OCI-LY1 (cell line): Measurements from ENCODE around the gene ALKBH1.

Source experiments
- H2AFZ ChIP-seq: fragments of 200-600 bp; sonication (generic), shearing (Covaris generic); 2 replicates; pipeline ENCODE4 v1.6.0; 2014; ENCODE audit warnings: antibody characterized with exemption, mild to moderate bottlenecking, low read length
- H3F3A ChIP-seq: fragments of 200-600 bp; sonication (generic), shearing (Covaris generic); 2 replicates; pipeline ENCODE4 v1.6.0; 2014; ENCODE audit warnings: mild to moderate bottlenecking, antibody characterized with exemption, low read length, moderate library complexity; ENCODE audit not compliant: insufficient read depth
- H3K27ac ChIP-seq: fragments of 200-600 bp; sonication (generic); 2 replicates; pipeline ENCODE4 v1.5.1; 2014; ENCODE audit warnings: low read length, mixed run types, mild to moderate bottlenecking, low read depth; ENCODE audit not compliant: poor library complexity, severe bottlenecking
- H3K27me3 ChIP-seq: fragments of 200-600 bp; sonication (generic); 2 replicates; pipeline ENCODE4 v1.6.0; 2014; ENCODE audit warnings: antibody characterized with exemption, mild to moderate bottlenecking, low read length, moderate library complexity; ENCODE audit not compliant: insufficient read depth
- H3K36me3 ChIP-seq: fragments of 200-600 bp; sonication (generic); 2 replicates; pipeline ENCODE4 v1.6.1; 2014; ENCODE audit warnings: mild to moderate bottlenecking, antibody characterized with exemption, low read length, moderate library complexity, mixed read lengths; ENCODE audit not compliant: insufficient read depth
- H3K4me1 ChIP-seq: fragments of 200-600 bp; sonication (generic); 2 replicates; pipeline ENCODE4 v1.5.1; 2014; ENCODE audit warnings: mild to moderate bottlenecking, low read length, moderate library complexity; ENCODE audit not compliant: insufficient read depth, severe bottlenecking
- H3K4me2 ChIP-seq: fragments of 200-600 bp; sonication (generic), shearing (Covaris generic); 2 replicates; pipeline ENCODE4 v1.6.1; 2014; ENCODE audit warnings: low read length
- H3K4me3 ChIP-seq: fragments of 200-600 bp; sonication (generic); 2 replicates; pipeline ENCODE4 v1.5.1; 2014; ENCODE audit warnings: low read length, low read depth, mild to moderate bottlenecking, mixed read lengths; ENCODE audit not compliant: poor library complexity, severe bottlenecking
- H3K79me2 ChIP-seq: fragments of 200-600 bp; shearing (Covaris generic); 2 replicates; pipeline ENCODE4 v1.6.1; 2016; ENCODE audit warnings: mixed run types, low read length, mixed read lengths; ENCODE audit not compliant: insufficient read depth
- H3K9ac ChIP-seq: fragments of 200-600 bp; sonication (generic), shearing (Covaris generic); 2 replicates; pipeline ENCODE4 v1.6.1; 2014; ENCODE audit warnings: mild to moderate bottlenecking, low read length, mixed read lengths
- H3K9me2 ChIP-seq: fragments of 200-600 bp; sonication (generic), shearing (Covaris generic); 2 replicates; pipeline ENCODE4 v1.6.1; 2014; ENCODE audit warnings: low read depth, mild to moderate bottlenecking, low read length, mixed read lengths
- H3K9me3 ChIP-seq: fragments of 200-600 bp; shearing (Covaris generic); 2 replicates; pipeline ENCODE4 v1.6.1; 2014; ENCODE audit warnings: low read length, mixed read lengths
- H4K20me1 ChIP-seq: fragments of 200-600 bp; sonication (generic), shearing (Covaris generic); 2 replicates; pipeline ENCODE4 v1.6.0; 2016; ENCODE audit warnings: mild to moderate bottlenecking, low read length; ENCODE audit not compliant: insufficient read depth
- CTCF ChIP-seq: fragments of 200-600 bp; sonication (generic), shearing (Covaris generic); IDR thresholded peaks from 2 replicates; pipeline ENCODE4 v1.5.1; 2017; ENCODE audit warnings: mild to moderate bottlenecking, antibody characterized with exemption, low read length, moderate library complexity, mixed read lengths
- EZH2 ChIP-seq: fragments of 200-600 bp; sonication (generic), shearing (Covaris generic); IDR thresholded peaks from 2 replicates; pipeline ENCODE4 v1.8.0; 2017; ENCODE audit warnings: borderline replicate concordance, mixed run types, mild to moderate bottlenecking, antibody characterized with exemption, low read length, moderate library complexity, mixed read lengths

Gene ALKBH1

GRCh38 chr14:77730976-77731497 is 23.2 kb upstream of the ALKBH1 start:
- H3K9me2 ChIP-seq: no peaks in the 10 kb centered on the region
- H3K9ac ChIP-seq: no peak overlapping the region
- no peak overlapping the region for H3K27ac ChIP-seq
- H3F3A ChIP-seq: no peaks in the 10 kb centered on the region
- H4K20me1 ChIP-seq: no peaks in the 10 kb centered on the region; the same call in 1 of the 2 replicates
- H3K4me3 ChIP-seq: no peak overlapping the region
- peaks cover 100% of the 10 kb centered on the region for H3K36me3 ChIP-seq
- no peak overlapping the region for H3K4me2 ChIP-seq
- TF ChIP-seq EZH2 (no peak), CTCF (no peak)
- H3K27me3 ChIP-seq: no peaks in the 10 kb centered on the region
- no peaks in the 10 kb centered on the region for H3K4me1 ChIP-seq
- H3K79me2 ChIP-seq: no peaks in the 10 kb centered on the region; the same call in 1 of the 2 replicates
- no peaks in the 10 kb centered on the region for H3K9me3 ChIP-seq
- no peak overlapping the region for H2AFZ ChIP-seq

- Histone ChIP-seq H3K79me2 (no peaks in the 10 kb centered on the region), H3K4me1 (no peaks in the 10 kb centered on the region), H3K36me3 (peaks cover 93% of the 10 kb centered on the region), H3K9me2 (no peaks in the 10 kb centered on the region), H3K9me3 (no peaks in the 10 kb centered on the region), H3K9ac (no peak overlapping the region), H3K27me3 (no peaks in the 10 kb centered on the region), H3K27ac (no peak overlapping the region), H3F3A (no peaks in the 10 kb centered on the region; the same call in 1 of the 2 replicates), H4K20me1 (no peaks in the 10 kb centered on the region), H3K4me2 (no peak overlapping the region), H3K4me3 (no peak overlapping the region), H2AFZ (no peak overlapping the region)
- TF ChIP-seq EZH2 (no peak), CTCF (no peak)
These were observed 14.5 kb upstream of the ALKBH1 start for GRCh38 chr14:77722301-77722700.

GRCh38 chr14:77721437-77721836 is 13.6 kb upstream of the ALKBH1 start:
- no peak overlapping the region for H3K4me2 ChIP-seq
- no peak overlapping the region for H3K27ac ChIP-seq
- no peaks in the 10 kb centered on the region; the same call in 1 of the 2 replicates for H3F3A ChIP-seq

More at GRCh38 chr14:77721437-77721836, 13.6 kb upstream of the ALKBH1 start:
- Histone ChIP-seq H3K27me3 (no peaks in the 10 kb centered on the region), H4K20me1 (no peaks in the 10 kb centered on the region), H3K36me3 (peaks cover 93% of the 10 kb centered on the region), H2AFZ (no peak overlapping the region), H3K9me2 (no peaks in the 10 kb centered on the region), H3K9me3 (no peaks in the 10 kb centered on the region), H3K79me2 (no peaks in the 10 kb centered on the region), H3K4me1 (no peaks in the 10 kb centered on the region), H3K4me3 (no peak overlapping the region), H3K9ac (no peak overlapping the region)
- TF ChIP-seq CTCF: no peak
